Osteocyte (in vitro differentiated cells): ENCODE measurements around the gene FOXA1. TPM values are rescaled to one million over a fixed set of nuclear protein-coding genes. Genes with fewer than 3 reads are reported as not detected.

Experiments
- DNase-seq: peaks from one replicate; pipeline ENCODE4 v3.0.0; 2021; ENCODE audit warnings: mixed read lengths; ENCODE audit not compliant: unreplicated experiment; ENCODE audit errors: extremely low spot score
- H3K27ac Mint-ChIP-seq: one replicate; pipeline ENCODE4 v1.8.0; 2021; ENCODE audit warnings: mild to moderate bottlenecking, mixed read lengths; ENCODE audit not compliant: unreplicated experiment
- H3K27me3 Mint-ChIP-seq: one replicate; pipeline ENCODE4 v1.8.0; 2021; ENCODE audit warnings: mixed read lengths; ENCODE audit not compliant: unreplicated experiment
- H3K36me3 Mint-ChIP-seq: one replicate; pipeline ENCODE4 v1.8.0; 2021; ENCODE audit warnings: mixed read lengths; ENCODE audit not compliant: unreplicated experiment
- H3K4me1 Mint-ChIP-seq: one replicate; pipeline ENCODE4 v1.8.0; 2021; ENCODE audit warnings: mixed read lengths; ENCODE audit not compliant: unreplicated experiment
- H3K4me3 Mint-ChIP-seq: one replicate; pipeline ENCODE4 v1.8.0; 2021; ENCODE audit warnings: mild to moderate bottlenecking, moderate library complexity, mixed read lengths; ENCODE audit not compliant: unreplicated experiment
- H3K9me3 Mint-ChIP-seq: one replicate; pipeline ENCODE4 v1.8.0; 2021; ENCODE audit warnings: mixed read lengths; ENCODE audit not compliant: unreplicated experiment
- total RNA-seq: library from RNA; stranded (reverse); gene quantifications from 2 replicates; pipeline ENCODE4 v1.2.1, GENCODE V29; 2021
- TF ChIP-seq, protein P1 (sequence below): fragments of 200-600 bp; sonication (generic); IDR thresholded peaks from 2 replicates; pipeline ENCODE4 v1.5.0; 2021; ENCODE audit warnings: antibody characterized with exemption, mild to moderate bottlenecking, moderate library complexity

FOXA1 gene
- total RNA-seq, 1 donor from 2014 or later = not detected

DNA sequence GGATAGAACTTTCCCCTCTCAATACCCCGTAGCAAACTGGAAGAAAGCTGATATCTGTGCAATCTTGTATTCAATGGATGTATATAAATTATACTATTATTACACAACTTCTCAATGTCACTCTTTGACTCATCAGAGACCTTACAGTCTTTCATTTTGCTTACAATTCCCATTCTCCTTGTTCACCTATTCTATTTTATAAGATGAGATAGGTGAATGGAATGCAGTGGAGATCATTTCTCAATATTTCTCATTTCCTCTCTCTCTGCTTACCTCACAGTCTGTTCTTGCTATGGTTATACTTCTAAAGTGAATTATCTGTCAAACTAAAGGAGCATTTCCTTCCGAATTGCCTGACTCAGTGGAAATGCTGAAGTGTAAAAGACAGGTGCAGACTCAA is 14.9 kb downstream of the FOXA1 start:
- H3K27ac Mint-ChIP-seq = no peak overlapping the region
- no peak overlapping the region for H3K4me3 Mint-ChIP-seq
- H3K9me3 Mint-ChIP-seq = no peaks in the 10 kb centered on the region
- peaks cover 69% of the 10 kb centered on the region for H3K27me3 Mint-ChIP-seq
- no peaks in the 10 kb centered on the region for H3K36me3 Mint-ChIP-seq
- peaks cover 7% of the 10 kb centered on the region for H3K4me1 Mint-ChIP-seq
- DNase-seq = no peak
- TF ChIP-seq, protein P1, sequence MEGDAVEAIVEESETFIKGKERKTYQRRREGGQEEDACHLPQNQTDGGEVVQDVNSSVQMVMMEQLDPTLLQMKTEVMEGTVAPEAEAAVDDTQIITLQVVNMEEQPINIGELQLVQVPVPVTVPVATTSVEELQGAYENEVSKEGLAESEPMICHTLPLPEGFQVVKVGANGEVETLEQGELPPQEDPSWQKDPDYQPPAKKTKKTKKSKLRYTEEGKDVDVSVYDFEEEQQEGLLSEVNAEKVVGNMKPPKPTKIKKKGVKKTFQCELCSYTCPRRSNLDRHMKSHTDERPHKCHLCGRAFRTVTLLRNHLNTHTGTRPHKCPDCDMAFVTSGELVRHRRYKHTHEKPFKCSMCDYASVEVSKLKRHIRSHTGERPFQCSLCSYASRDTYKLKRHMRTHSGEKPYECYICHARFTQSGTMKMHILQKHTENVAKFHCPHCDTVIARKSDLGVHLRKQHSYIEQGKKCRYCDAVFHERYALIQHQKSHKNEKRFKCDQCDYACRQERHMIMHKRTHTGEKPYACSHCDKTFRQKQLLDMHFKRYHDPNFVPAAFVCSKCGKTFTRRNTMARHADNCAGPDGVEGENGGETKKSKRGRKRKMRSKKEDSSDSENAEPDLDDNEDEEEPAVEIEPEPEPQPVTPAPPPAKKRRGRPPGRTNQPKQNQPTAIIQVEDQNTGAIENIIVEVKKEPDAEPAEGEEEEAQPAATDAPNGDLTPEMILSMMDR = no peak

DNA sequence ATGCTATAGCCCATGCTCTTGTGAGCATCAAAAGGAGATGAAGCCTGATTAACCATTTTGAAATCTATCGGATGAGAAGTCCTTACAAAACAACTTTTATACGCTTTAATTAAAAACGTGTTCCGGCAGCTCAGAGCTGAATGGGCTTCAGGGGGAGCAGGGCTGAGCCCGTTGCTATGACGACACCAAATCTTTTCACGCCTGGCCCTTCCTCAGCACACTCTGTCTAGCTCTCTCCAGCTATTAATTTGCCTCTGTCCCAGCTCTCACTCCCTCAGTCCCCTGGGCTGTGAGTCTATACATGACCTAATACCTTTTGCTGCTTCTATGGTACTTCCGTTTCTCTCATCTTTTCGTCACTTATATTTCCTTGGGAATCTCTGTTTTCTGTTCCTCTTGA is 15.8 kb downstream of the FOXA1 start:
- Mint-ChIP-seq H3K27ac (no peak overlapping the region), H3K4me1 (peaks cover 2% of the 10 kb centered on the region), H3K4me3 (no peak overlapping the region), H3K9me3 (peaks cover under 1% of the 10 kb centered on the region), H3K27me3 (peaks cover 68% of the 10 kb centered on the region), H3K36me3 (no peaks in the 10 kb centered on the region)
- no peak for DNase-seq
- TF ChIP-seq, protein P1 = no peak

DNA sequence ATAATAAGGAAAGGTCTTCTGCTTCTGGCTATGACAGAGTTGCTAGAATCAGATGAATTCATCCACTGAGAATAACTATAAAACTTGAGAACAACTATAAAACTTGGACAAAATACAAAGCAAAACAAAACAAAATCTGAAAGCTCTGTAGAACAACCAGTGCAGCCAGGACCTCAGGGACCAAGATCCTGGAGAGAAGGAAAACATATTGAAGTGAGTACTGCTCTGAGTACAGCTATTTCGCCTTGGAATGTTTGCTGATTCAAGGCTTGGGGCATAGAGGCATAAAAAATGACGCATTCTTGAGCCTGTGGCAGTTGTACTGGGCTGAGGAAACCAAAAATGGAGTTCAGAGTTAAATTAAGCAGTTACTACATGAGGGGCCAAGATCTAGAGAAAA is 21.7 kb downstream of the FOXA1 start:
- Mint-ChIP-seq H3K4me3 (no peak overlapping the region), H3K27ac (peak overlapping the region; percentile 14), H3K4me1 (peaks cover 13% of the 10 kb centered on the region), H3K27me3 (peaks cover 48% of the 10 kb centered on the region), H3K36me3 (no peaks in the 10 kb centered on the region), H3K9me3 (peaks cover 4% of the 10 kb centered on the region)
- TF ChIP-seq, protein P1 = no peak
- no peak for DNase-seq

DNA sequence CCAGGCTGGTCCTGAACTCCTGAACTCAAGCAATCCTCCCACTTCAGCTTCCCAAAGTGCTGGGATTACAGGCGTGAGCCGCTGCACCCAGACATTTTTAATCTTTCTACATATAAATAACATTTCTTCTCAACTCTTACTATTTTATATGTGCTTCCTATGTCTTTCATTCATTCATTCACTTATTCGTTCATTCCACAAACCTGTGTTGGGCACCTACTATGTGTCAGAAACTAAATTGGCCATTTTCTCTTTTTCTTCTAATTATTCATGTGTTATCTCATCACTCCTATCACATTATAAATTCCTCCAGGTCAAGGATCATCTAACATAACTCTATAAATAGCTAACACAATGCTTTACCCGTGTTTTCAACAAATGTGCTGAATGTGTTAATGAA is 23.7 kb downstream of the FOXA1 start:
- no peak for DNase-seq
- H3K4me1 Mint-ChIP-seq = peaks cover 13% of the 10 kb centered on the region
- peaks cover 4% of the 10 kb centered on the region for H3K9me3 Mint-ChIP-seq
- no peak overlapping the region for H3K4me3 Mint-ChIP-seq
- H3K27me3 Mint-ChIP-seq = peaks cover 38% of the 10 kb centered on the region
- H3K36me3 Mint-ChIP-seq = no peaks in the 10 kb centered on the region
- TF ChIP-seq, protein P1 = no peak
- H3K27ac Mint-ChIP-seq = no peak overlapping the region

DNA sequence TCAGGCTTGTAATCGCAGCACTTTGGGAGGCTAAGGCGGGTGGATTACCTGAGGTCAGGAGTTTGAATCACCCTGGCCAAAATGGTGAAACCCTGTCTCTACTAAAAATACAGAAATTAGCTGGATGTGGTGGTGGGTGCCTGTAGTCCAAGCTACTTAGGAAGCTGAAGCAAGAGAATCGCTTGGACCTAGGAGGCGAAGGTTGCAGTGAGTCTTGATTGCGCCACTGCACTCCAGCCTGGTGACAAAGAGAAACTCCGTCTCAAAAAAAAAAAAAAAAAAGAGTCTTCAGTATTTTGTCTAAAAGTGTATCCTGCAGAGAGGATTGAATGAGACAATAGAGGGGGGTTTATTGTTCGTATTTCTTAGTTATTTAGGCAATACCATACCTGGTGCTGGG is 25.3 kb downstream of the FOXA1 start:
- Mint-ChIP-seq H3K4me1 (peaks cover 13% of the 10 kb centered on the region), H3K27me3 (peaks cover 27% of the 10 kb centered on the region), H3K27ac (no peak overlapping the region), H3K4me3 (no peak overlapping the region), H3K9me3 (peaks cover 4% of the 10 kb centered on the region), H3K36me3 (no peaks in the 10 kb centered on the region)
- TF ChIP-seq, protein P1 = no peak
- DNase-seq = no peak
